Measurements from ENCODE around the gene LITAFD. TPM values are rescaled to one million over a fixed set of nuclear protein-coding genes. Genes with fewer than 3 reads are reported as not detected.
A peak's percentile ranks its signal among the peaks of the same experiment; 100 is the strongest.

The LITAFD gene
- total RNA-seq, 1 experiment from 2014 or later = not detected

DNA sequence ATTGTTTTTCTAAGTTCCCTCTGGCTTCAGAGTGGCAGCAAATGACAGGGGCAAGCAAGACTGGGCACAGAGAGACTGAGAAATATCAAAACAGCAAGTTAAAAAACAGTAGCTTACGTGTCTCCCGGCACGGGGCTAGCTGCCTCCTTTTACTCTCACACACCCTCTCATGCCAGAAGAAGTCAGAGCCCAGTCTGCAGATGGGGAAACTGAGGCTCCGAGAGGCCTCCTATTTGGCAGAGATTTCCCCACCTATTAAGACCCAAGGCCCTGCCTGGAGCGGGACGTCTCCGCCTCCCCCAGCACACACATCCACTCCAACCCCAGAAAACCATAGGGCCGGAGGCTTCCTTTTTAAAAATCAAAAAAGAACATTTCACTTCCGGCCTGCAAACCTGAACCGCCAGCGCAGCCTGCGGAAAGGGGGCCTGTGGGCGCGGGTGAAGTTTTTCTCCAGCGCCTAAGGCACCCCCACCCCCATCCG, 14.2 kb upstream of the LITAFD start:
- BruUV-seq (replicated peaks) = TSS peak; percentile 68
- Histone ChIP-seq H3K36me3 (ENCODE audit: control insufficient read depth in 1 of 2, insufficient read depth in 2 of 2, low read length in 2 of 2) (no peaks in the 10 kb centered on the region), H3K27me3 (ENCODE audit: insufficient read depth, low read length) (no peaks in the 10 kb centered on the region), H3K9me3 (ENCODE audit: control insufficient read depth in 1 of 2, insufficient read depth in 1 of 2, low read depth in 1 of 2, low read length in 2 of 2) (no peaks in the 10 kb centered on the region), H2AFZ (ENCODE audit: low read depth, low read length, poor library complexity, severe bottlenecking) (no peak overlapping the region), H3K4me2 (ENCODE audit: low read length) (peak overlapping the region; percentile 98), H3K9me2 (ENCODE audit: insufficient read depth) (no peaks in the 10 kb centered on the region), H3K4me3 (replicated peaks in 1 of 2; ENCODE audit: low read depth in 1 of 2, low read length in 2 of 2) (peak overlapping the region; percentile 86 to 93), H4K20me1 (ENCODE audit: insufficient read depth) (no peaks in the 10 kb centered on the region; the same call in 1 of the 2 replicates), H3K79me2 (ENCODE audit: insufficient read depth, low read length) (peaks cover 53% of the 10 kb centered on the region), H3K4me1 (ENCODE audit: control insufficient read depth in 1 of 2, insufficient read depth in 2 of 2, low read length in 2 of 2) (peaks cover 57 to 74% of the 10 kb centered on the region in 2 experiments), H3K27ac (ENCODE audit: low read depth, low read length) (peak overlapping the region; percentile 90), H3K9ac (ENCODE audit: low read length) (peak overlapping the region; percentile 90)
- CTCF ChIA-PET = interaction anchor here (4.0 kb wide), 1 partner anchor 12 kb away, joined by 38 read pairs; the partner anchor contains the start of gene LITAFD
- DNase-seq (ENCODE audit: low read depth, low spot score) (no peak), ATAC-seq (no peak)
- RAD21 ChIA-PET (ENCODE audit: low non-redundant PET in 1 of 2, low total read pairs in 2 of 2, uncharacterized antibody in 2 of 2, unreplicated experiment in 2 of 2) = interaction anchor here in 1 of 2 experiments (0.6 kb wide), 1 partner anchor 207 kb away, joined by 3 read pairs; no protein-coding TSS in a partner anchor
- TF ChIP-seq, protein P1, sequence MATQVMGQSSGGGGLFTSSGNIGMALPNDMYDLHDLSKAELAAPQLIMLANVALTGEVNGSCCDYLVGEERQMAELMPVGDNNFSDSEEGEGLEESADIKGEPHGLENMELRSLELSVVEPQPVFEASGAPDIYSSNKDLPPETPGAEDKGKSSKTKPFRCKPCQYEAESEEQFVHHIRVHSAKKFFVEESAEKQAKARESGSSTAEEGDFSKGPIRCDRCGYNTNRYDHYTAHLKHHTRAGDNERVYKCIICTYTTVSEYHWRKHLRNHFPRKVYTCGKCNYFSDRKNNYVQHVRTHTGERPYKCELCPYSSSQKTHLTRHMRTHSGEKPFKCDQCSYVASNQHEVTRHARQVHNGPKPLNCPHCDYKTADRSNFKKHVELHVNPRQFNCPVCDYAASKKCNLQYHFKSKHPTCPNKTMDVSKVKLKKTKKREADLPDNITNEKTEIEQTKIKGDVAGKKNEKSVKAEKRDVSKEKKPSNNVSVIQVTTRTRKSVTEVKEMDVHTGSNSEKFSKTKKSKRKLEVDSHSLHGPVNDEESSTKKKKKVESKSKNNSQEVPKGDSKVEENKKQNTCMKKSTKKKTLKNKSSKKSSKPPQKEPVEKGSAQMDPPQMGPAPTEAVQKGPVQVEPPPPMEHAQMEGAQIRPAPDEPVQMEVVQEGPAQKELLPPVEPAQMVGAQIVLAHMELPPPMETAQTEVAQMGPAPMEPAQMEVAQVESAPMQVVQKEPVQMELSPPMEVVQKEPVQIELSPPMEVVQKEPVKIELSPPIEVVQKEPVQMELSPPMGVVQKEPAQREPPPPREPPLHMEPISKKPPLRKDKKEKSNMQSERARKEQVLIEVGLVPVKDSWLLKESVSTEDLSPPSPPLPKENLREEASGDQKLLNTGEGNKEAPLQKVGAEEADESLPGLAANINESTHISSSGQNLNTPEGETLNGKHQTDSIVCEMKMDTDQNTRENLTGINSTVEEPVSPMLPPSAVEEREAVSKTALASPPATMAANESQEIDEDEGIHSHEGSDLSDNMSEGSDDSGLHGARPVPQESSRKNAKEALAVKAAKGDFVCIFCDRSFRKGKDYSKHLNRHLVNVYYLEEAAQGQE (IDR thresholded peaks at IDR 0.05; ENCODE audit: low read depth) = no peak
- no peak for TF ChIP-seq CEBPB (IDR thresholded peaks at IDR 0.05; ENCODE audit: low read depth)
- no peak for TF ChIP-seq YY1 (IDR thresholded peaks at IDR 0.05; ENCODE audit: extremely low read depth, insufficient replicate concordance, low read depth, low read length)
- TF ChIP-seq ELF1 (IDR thresholded peaks at IDR 0.05; ENCODE audit: borderline replicate concordance, low read depth) = no peak
- no peak for TF ChIP-seq JUND (IDR thresholded peaks at IDR 0.05)
- TF ChIP-seq ZNF274 (IDR thresholded peaks at IDR 0.05; ENCODE audit: low read depth, low read length) = no peak
- TF ChIP-seq ATF3 (IDR thresholded peaks at IDR 0.05) = no peak
- TF ChIP-seq ZBTB33 (IDR thresholded peaks at IDR 0.05; ENCODE audit: extremely low read depth, insufficient replicate concordance, low read length) = no peak
- TF ChIP-seq MAX (IDR thresholded peaks at IDR 0.05) = no peak
- TF ChIP-seq, protein P2, sequence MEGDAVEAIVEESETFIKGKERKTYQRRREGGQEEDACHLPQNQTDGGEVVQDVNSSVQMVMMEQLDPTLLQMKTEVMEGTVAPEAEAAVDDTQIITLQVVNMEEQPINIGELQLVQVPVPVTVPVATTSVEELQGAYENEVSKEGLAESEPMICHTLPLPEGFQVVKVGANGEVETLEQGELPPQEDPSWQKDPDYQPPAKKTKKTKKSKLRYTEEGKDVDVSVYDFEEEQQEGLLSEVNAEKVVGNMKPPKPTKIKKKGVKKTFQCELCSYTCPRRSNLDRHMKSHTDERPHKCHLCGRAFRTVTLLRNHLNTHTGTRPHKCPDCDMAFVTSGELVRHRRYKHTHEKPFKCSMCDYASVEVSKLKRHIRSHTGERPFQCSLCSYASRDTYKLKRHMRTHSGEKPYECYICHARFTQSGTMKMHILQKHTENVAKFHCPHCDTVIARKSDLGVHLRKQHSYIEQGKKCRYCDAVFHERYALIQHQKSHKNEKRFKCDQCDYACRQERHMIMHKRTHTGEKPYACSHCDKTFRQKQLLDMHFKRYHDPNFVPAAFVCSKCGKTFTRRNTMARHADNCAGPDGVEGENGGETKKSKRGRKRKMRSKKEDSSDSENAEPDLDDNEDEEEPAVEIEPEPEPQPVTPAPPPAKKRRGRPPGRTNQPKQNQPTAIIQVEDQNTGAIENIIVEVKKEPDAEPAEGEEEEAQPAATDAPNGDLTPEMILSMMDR (IDR thresholded peaks at IDR 0.05 in 2 of 3, conservative IDR thresholded peaks at IDR 0.05 in 1 of 3; ENCODE audit: borderline replicate concordance in 1 of 3, insufficient read depth in 1 of 3, low read depth in 2 of 3, low read length in 2 of 3) = no peak
- no peak for TF ChIP-seq EGR1 (IDR thresholded peaks at IDR 0.05; ENCODE audit: low read depth)
- intact Hi-C loops (cut with micrococcal nuclease) = no loop called here
- POLR2A ChIA-PET = interaction anchor here (1.2 to 1.5 kb wide), 5 partner anchors 8 to 17 kb away, joined by 3 to 8 read pairs (median 4); partner anchors contain the start of gene LITAFD
